Measurements from ENCODE around the gene CACUL1. TPM values are rescaled to one million over a fixed set of nuclear protein-coding genes. Genes with fewer than 3 reads are reported as not detected.

CACUL1 gene
- total and polyA plus RNA-seq, 2 of the 13 experiments (the other 11 are each of a cell fraction or from before 2014, with no cell fraction given) = 14.2 to 31.0 TPM

- TF ChIP-seq STAT6 (CRISPR knock-in tag; IDR thresholded peaks at IDR 0.05; ENCODE audit: borderline replicate concordance) = no peak
These were observed 118.9 kb downstream of the CACUL1 start (continued) for GRCh38 chr10:118635674-118636402.

DNA sequence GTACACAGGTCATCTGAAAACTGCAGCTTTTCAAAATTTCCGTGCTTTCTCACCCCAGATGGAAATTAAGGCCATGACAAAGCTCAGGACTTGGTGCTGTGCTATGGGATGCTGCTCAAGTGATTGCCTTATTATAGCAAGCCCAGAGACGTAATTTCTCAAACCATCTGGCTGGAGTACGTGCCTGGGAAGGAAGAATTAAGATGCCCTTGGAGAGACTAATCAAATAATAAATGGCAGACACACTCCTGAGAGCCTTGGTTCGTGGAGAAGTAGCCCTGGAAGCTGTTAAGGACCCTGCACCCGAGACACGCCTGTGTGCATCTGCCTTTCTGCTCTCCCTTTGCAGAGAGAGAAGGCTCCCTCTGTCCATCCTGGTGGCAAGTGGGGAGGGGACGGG lies 121.0 kb downstream of the CACUL1 start:
- no peak for DNase-seq (ENCODE audit: low spot score)
- no peak for ATAC-seq
- no peaks in the 10 kb centered on the region for H3K9me3 ChIP-seq (ENCODE audit: low read length)
- H3K27me3 ChIP-seq (ENCODE audit: control insufficient read depth in 1 of 2, insufficient read depth in 2 of 2, low read length in 2 of 2) = peaks cover 0 to 17% of the 10 kb centered on the region in 2 experiments; a peak in 3 of 5 replicates
- no peaks in the 10 kb centered on the region for H3K4me1 ChIP-seq (ENCODE audit: insufficient read depth, low read length)
- POLR2A ChIA-PET = no interaction called here
- no peak for FAIRE-seq
- no peak overlapping the region for H3K4me2 ChIP-seq (ENCODE audit: low read depth, low read length)
- no TSS peak for BruUV-seq (replicated peaks)
- no peaks in the 10 kb centered on the region for H3K79me2 ChIP-seq (ENCODE audit: insufficient read depth, low read length)
- 3% methylated on average over 7 of the region's 7 CpGs for WGBS (ENCODE audit: low lambda C conversion rate)
- no peak overlapping the region for H3K27ac ChIP-seq (ENCODE audit: extremely low read length, insufficient read depth, low read length)
- no peak overlapping the region for H3K4me3 ChIP-seq (replicated peaks in 1 of 3; ENCODE audit: insufficient read depth in 1 of 3, low read depth in 2 of 3, low read length in 3 of 3)
- H3K9ac ChIP-seq (ENCODE audit: insufficient read depth, low read depth, low read length) = no peak overlapping the region
- H2AFZ ChIP-seq (ENCODE audit: low read length) = no peak overlapping the region
- no peaks in the 10 kb centered on the region for H3K36me3 ChIP-seq (replicated peaks in 1 of 2; ENCODE audit: control insufficient read depth in 1 of 2, insufficient read depth in 2 of 2, low read length in 2 of 2)
- no peaks in the 10 kb centered on the region for H4K20me1 ChIP-seq (ENCODE audit: insufficient read depth, low read length)
- TF ChIP-seq ISX (CRISPR knock-in tag; conservative IDR thresholded peaks at IDR 0.05) = no peak
- no peak for TF ChIP-seq ELF4 (CRISPR knock-in tag; IDR thresholded peaks at IDR 0.05; ENCODE audit: borderline replicate concordance)
- TF ChIP-seq MAFG (CRISPR knock-in tag; IDR thresholded peaks at IDR 0.05) = no peak
- CTCF ChIA-PET (ENCODE audit: low intra/inter-chr PET ratio, low total read pairs) = no interaction called here
- in situ Hi-C loops (cut with HindIII; ENCODE audit: extremely low pct_ligation_motif_present, low pct_unique_long_range_greater_than_20kb) = no loop called here
- intact Hi-C loops (cut with micrococcal nuclease; ENCODE audit: unreplicated experiment) = no loop called here

Data from HepG2 (cell line).